ENCODE data around the gene MAB21L2. TPM values are rescaled to one million over a fixed set of nuclear protein-coding genes. Genes with fewer than 3 reads are reported as not detected.

MAB21L2 gene
- polyA plus RNA-seq, 1 donor from 2014 or later: 1.6 TPM

GRCh38 chr4:150632639-150633038 is 50.7 kb downstream of the MAB21L2 start:
- H3F3A ChIP-seq (ENCODE audit: insufficient read depth, low read length, poor library complexity, severe bottlenecking): no peaks in the 10 kb centered on the region
- H3K9ac ChIP-seq (ENCODE audit: low read length): no peak overlapping the region
- H2AFZ ChIP-seq (ENCODE audit: low read depth, low read length): no peak overlapping the region
- no peaks in the 10 kb centered on the region for H3K9me3 ChIP-seq (ENCODE audit: low read length)
- H3K27me3 ChIP-seq (ENCODE audit: insufficient read depth, low read depth, low read length): no peaks in the 10 kb centered on the region
- H3K36me3 ChIP-seq (ENCODE audit: insufficient read depth, low read length): no peaks in the 10 kb centered on the region
- H3K9me2 ChIP-seq (ENCODE audit: insufficient read depth, low read length): no peaks in the 10 kb centered on the region
- no peaks in the 10 kb centered on the region for H4K20me1 ChIP-seq (ENCODE audit: insufficient read depth)
- H3K79me2 ChIP-seq (replicated peaks; ENCODE audit: insufficient read depth, low read length): no peaks in the 10 kb centered on the region
- H3K4me2 ChIP-seq (ENCODE audit: low read length): no peak overlapping the region
- no peak overlapping the region for H3K4me3 ChIP-seq (ENCODE audit: low read length)
- TF ChIP-seq MXI1 (conservative IDR thresholded peaks at IDR 0.05; ENCODE audit: poor library complexity, severe bottlenecking) (no peak), CTCF (IDR thresholded peaks at IDR 0.05; ENCODE audit: poor library complexity, severe bottlenecking) (no peak), RAD21 (conservative IDR thresholded peaks at IDR 0.05) (no peak), TAF1 (IDR thresholded peaks at IDR 0.05; ENCODE audit: low read depth) (no peak), EZH2 (IDR thresholded peaks at IDR 0.05; ENCODE audit: borderline replicate concordance, insufficient read depth, low read length, poor library complexity, severe bottlenecking) (no peak), REST (IDR thresholded peaks at IDR 0.05; ENCODE audit: borderline replicate concordance) (no peak), POLR2AphosphoS5 (IDR thresholded peaks at IDR 0.05) (no peak), SMC3 (conservative IDR thresholded peaks at IDR 0.05; ENCODE audit: poor library complexity) (no peak), EP300 (conservative IDR thresholded peaks at IDR 0.05; ENCODE audit: poor library complexity, severe bottlenecking) (no peak)
- no peak overlapping the region for H3K27ac ChIP-seq (ENCODE audit: low read length)

Data from neural cell (in vitro differentiated cells).